ENCODE results near the gene CABYR.

GRCh38 chr18:24114924-24115549, 23.8 kb upstream of the CABYR start:
- TF ChIP-seq EZH2 (IDR thresholded peaks at IDR 0.05; ENCODE audit: insufficient read depth, low read length), result no peak
- TF ChIP-seq CTCF (IDR thresholded peaks at IDR 0.05; ENCODE audit: insufficient read depth, low read depth, low read length), result no peak

Data from astrocyte (in vitro differentiated cells and primary cell).